Ectodermal cell (in vitro differentiated cells): Measurements from ENCODE around the gene BPHL. TPM values are rescaled to one million over a fixed set of nuclear protein-coding genes. Genes with fewer than 3 reads are reported as not detected.
"Not testable (repeated sequence)": the region's sequence is repeated elsewhere in the genome, so short reads cannot be mapped to it uniquely, and the experiment has no call there.

Source experiments
- H3K27ac ChIP-seq: 2 replicates; pipeline ENCODE4 v1.7.0; 2013; ENCODE audit warnings: mild to moderate bottlenecking, low read depth, low read length; ENCODE audit not compliant: insufficient read depth, poor library complexity, severe bottlenecking
- H3K27me3 ChIP-seq: 2 replicates; pipeline ENCODE4 v1.7.0; 2013; ENCODE audit warnings: mild to moderate bottlenecking, low read length; ENCODE audit not compliant: insufficient read depth, control insufficient read depth, poor library complexity, severe bottlenecking
- H3K36me3 ChIP-seq: one replicate; pipeline ENCODE4 v1.7.0; 2013; ENCODE audit warnings: low read length; ENCODE audit not compliant: control insufficient read depth, insufficient read depth
- H3K4me1 ChIP-seq: one replicate; pipeline ENCODE4 v1.7.0; 2013; ENCODE audit warnings: low read length; ENCODE audit not compliant: control insufficient read depth, insufficient read depth
- H3K4me3 ChIP-seq: 2 replicates; pipeline ENCODE4 v1.7.0; 2013; ENCODE audit warnings: low read depth, low read length, control low read depth; ENCODE audit not compliant: insufficient read depth
- H3K9me3 ChIP-seq: 2 replicates; pipeline ENCODE4 v1.7.0; 2013; ENCODE audit warnings: mild to moderate bottlenecking, low read length, moderate library complexity; ENCODE audit not compliant: control insufficient read depth
- WGBS, 2 experiments: methylation state at CpG; one replicate each; pipeline ENCODE4 v1.1.7; 2013; ENCODE audit warnings: missing lambda C conversion rate in 2 of 2; 5-methylcytosine and 5-hydroxymethylcytosine counted together
- polyA plus RNA-seq, 4 experiments: library from polyadenylated mRNA; stranded (reverse); fragments of 50-300 nt; gene quantifications; one replicate each; pipeline ENCODE4 v1.2.3, GENCODE V29; 2013

Gene BPHL
- 71.1 TPM for polyA plus RNA-seq (2013, experiment 1 of 4)
- polyA plus RNA-seq (2013, experiment 2 of 4), result 59.2 TPM
- 35.5 TPM for polyA plus RNA-seq (2013, experiment 3 of 4)
- polyA plus RNA-seq (2013, experiment 4 of 4), result 44.2 TPM

DNA sequence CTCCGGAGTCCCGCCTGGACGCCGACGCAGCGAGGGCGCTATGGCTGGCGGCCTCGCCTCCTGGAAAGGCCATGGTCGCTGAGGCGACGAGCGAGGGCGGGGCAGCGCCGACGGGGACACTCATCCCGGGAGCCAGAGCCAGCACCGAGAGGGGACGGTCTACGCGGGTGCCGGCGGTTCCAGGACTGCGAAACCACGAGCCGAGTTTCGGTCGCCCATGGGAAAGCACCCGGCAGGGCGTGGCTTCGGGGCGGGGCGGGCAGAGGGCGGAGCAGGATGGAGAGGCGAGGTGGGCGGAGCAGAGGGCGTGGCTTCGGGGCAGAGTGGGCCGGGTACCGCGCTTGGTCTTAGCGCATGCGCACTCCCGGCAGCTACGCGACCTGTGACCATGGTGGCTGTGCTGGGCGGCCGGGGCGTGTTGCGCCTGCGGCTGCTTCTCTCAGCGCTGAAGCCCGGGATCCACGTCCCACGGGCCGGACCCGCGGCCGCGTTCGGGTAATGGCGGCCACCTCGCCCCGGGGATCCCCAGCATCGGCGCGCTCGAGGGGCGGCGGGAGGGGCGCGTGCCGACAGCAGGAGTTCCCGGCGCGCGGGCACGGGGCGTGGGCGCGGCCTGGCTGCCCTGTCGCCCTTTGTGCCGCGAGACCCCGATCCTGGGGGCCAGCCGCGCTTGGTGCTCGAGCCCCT lies at the start of gene BPHL:
Gene BPHL, plus strand, starts transcription at position 359 of the 687 bp plus-strand sequence. Its CDS starts 30 bp downstream, at position 389.
- H3K4me3 ChIP-seq, result peak within 1 kb of the TSS; percentile 86
- H3K4me1 ChIP-seq, result peaks cover 8% of the 10 kb centered on the region
- no peaks in the 10 kb centered on the region for H3K9me3 ChIP-seq
- H3K27me3 ChIP-seq, result no peaks in the 10 kb centered on the region
- H3K27ac ChIP-seq, result peak within 1 kb of the TSS; percentile 90
- peaks cover 6% of the 10 kb centered on the region for H3K36me3 ChIP-seq
- 0% methylated on average over 89 of the region's 89 CpGs for WGBS, 2 experiments

GRCh38 chr6:3071568-3071967 lies 46.9 kb upstream of the BPHL start:
- Histone ChIP-seq H3K4me3 (no peak overlapping the region), H3K27ac (no peak overlapping the region), H3K4me1 (peaks cover 12% of the 10 kb centered on the region), H3K27me3 (no peaks in the 10 kb centered on the region), H3K9me3 (no peaks in the 10 kb centered on the region), H3K36me3 (no peaks in the 10 kb centered on the region)
- 90 to 95% methylated on average over 2 of the region's 2 CpGs for WGBS, 2 experiments

GRCh38 chr6:3072798-3073197 lies 45.7 kb upstream of the BPHL start:
- H3K4me3 ChIP-seq, result no peak overlapping the region
- no peak overlapping the region for H3K27ac ChIP-seq
- H3K36me3 ChIP-seq, result no peaks in the 10 kb centered on the region
- WGBS, 2 experiments, result 86 to 95% methylated on average over 5 of the region's 7 CpGs
- no peaks in the 10 kb centered on the region for H3K9me3 ChIP-seq
- no peaks in the 10 kb centered on the region for H3K27me3 ChIP-seq
- peaks cover 12% of the 10 kb centered on the region for H3K4me1 ChIP-seq

GRCh38 chr6:3073382-3073781 lies 45.1 kb upstream of the BPHL start:
- Histone ChIP-seq H3K4me1 (peaks cover 12% of the 10 kb centered on the region), H3K9me3 (no peaks in the 10 kb centered on the region), H3K27ac (no peak overlapping the region), H3K36me3 (peaks cover 3% of the 10 kb centered on the region), H3K27me3 (no peaks in the 10 kb centered on the region), H3K4me3 (no peak overlapping the region)
- WGBS, 2 experiments, result 87 to 88% methylated on average over 11 of the region's 11 CpGs

DNA sequence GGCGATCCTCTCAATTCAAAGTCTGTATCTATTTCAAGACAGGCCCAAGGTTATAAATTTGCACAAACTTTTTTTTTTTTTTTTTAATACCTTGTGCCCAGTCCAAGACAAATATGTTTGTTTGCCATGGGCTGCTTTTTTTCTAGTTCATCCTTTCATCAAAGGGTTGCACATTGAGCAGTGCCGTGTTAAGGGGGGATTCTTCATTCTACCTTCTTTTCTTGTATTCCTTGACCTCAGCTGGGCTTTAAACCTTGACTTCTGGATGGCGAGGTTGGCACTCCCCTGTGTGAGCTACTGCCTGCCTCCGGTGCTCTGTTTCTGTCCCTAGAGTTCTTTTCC lies 42.8 kb upstream of the BPHL start:
- 49 to 51% methylated on average over 4 of the region's 4 CpGs for WGBS, 2 experiments
- Histone ChIP-seq H3K4me3 (no peak overlapping the region), H3K27me3 (no peaks in the 10 kb centered on the region), H3K9me3 (no peaks in the 10 kb centered on the region), H3K36me3 (peaks cover 3% of the 10 kb centered on the region), H3K27ac (no peak overlapping the region), H3K4me1 (peaks cover 10% of the 10 kb centered on the region)

GRCh38 chr6:3076320-3076719 lies 42.2 kb upstream of the BPHL start:
- WGBS, 2 experiments, result 96 to 97% methylated on average over 3 of the region's 3 CpGs
- H3K36me3 ChIP-seq, result peaks cover 7% of the 10 kb centered on the region
- H3K27me3 ChIP-seq, result no peaks in the 10 kb centered on the region
- no peak overlapping the region for H3K4me3 ChIP-seq
- no peaks in the 10 kb centered on the region for H3K9me3 ChIP-seq
- peaks cover 8% of the 10 kb centered on the region for H3K4me1 ChIP-seq
- H3K27ac ChIP-seq, result no peak overlapping the region

DNA sequence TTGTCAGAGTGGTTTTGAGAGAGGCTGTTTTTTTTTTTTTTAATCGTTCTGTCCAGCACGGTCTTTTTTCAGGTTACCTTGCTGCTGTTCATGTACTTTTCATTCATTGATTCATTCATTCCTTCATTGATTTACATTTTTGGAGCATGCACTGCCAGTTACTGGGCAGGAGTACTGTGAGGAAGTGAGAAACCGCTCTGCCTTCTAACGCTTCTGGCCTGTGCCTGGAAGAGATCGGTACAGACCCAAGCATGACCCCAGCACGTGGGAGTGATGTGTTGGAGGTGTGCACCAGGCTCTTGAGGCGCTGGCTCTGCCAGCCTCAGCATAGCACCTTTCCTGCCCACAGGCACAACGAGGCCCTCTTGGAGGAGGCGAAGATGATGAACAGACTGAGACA lies 41.1 kb upstream of the BPHL start:
- Histone ChIP-seq H3K4me3 (no peak overlapping the region), H3K9me3 (no peaks in the 10 kb centered on the region), H3K36me3 (peaks cover 7% of the 10 kb centered on the region), H3K27ac (no peak overlapping the region), H3K27me3 (no peaks in the 10 kb centered on the region), H3K4me1 (peaks cover 8% of the 10 kb centered on the region)
- 92 to 94% methylated on average over 9 of the region's 9 CpGs for WGBS, 2 experiments

- 92 to 94% methylated on average over 8 of the region's 8 CpGs for WGBS, 2 experiments
- H3K27ac ChIP-seq, H3K9me3 ChIP-seq, H3K27me3 ChIP-seq, H3K4me1 ChIP-seq, H3K4me3 ChIP-seq: not testable (repeated sequence)
- H3K36me3 ChIP-seq, result peaks cover 14% of the 10 kb centered on the region
Measured at GRCh38 chr6:3078952-3079351, 39.6 kb upstream of the BPHL start.

DNA sequence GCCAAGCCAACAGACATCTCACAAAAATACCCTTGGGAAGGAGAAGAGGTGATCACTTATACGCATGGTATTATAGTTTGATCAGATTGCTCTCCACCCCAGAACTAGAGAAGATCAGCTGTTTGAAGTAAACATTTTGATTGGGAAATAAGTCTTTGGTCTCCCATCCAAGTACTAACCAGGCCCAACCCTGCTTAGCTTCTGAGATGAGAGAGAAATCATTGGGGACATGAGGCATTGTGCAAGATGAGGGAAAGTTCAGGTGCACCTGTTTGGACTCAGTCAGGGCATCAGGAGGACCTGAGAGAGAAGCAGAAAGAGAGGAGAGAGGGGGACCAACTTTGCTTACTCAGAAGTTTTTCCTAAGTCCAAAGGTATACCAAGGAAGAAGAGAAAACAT lies 38.8 kb upstream of the BPHL start:
- Histone ChIP-seq H3K9me3 (no peaks in the 10 kb centered on the region), H3K4me1 (peaks cover 8% of the 10 kb centered on the region), H3K27me3 (no peaks in the 10 kb centered on the region), H3K4me3 (no peak overlapping the region), H3K27ac (no peak overlapping the region), H3K36me3 (peaks cover 18% of the 10 kb centered on the region)
- 100% methylated on average over 1 of the region's 1 CpG; no CpG with 5 or more reads in 1 of the 2 experiments for WGBS, 2 experiments

DNA sequence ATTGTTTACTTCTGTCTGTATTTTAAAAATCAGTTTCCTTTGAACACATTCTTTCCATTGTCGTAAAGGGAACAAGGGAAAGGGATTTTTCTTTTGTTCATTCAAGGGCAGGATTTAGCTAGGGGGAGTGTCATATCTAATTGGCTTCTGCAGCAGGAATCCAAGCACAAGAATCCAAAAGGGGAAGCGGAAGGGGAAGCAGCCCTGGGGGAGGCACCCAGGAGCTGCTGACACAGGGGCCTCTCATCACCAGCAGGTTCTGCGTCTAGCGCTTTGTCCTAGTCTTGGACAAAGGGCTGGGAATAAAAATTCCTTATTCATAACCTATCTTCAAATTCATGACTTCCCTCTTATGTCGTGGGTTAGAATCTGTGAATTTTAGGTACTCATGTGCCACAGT lies 36.6 kb upstream of the BPHL start:
- Histone ChIP-seq H3K27ac (no peak overlapping the region), H3K4me3 (no peak overlapping the region), H3K4me1 (no peaks in the 10 kb centered on the region), H3K9me3 (no peaks in the 10 kb centered on the region), H3K36me3 (peaks cover 26% of the 10 kb centered on the region), H3K27me3 (no peaks in the 10 kb centered on the region)
- 80 to 85% methylated on average over 5 of the region's 5 CpGs for WGBS, 2 experiments
